Activated naive CD4-positive, alpha-beta T cell treated with anti-CD3 and anti-CD28 coated beads, Interleukin-2, amount 50 U/mL, for 24 hours (primary cell): Measurements from ENCODE around the gene NT5C1A.

Experiments used
- H3K27ac Mint-ChIP-seq: one replicate; pipeline ENCODE4 v1.8.0; 2021; ENCODE audit warnings: mild to moderate bottlenecking, mixed read lengths
- H3K27me3 Mint-ChIP-seq: one replicate; pipeline ENCODE4 v1.8.0; 2021; ENCODE audit warnings: mixed read lengths
- H3K36me3 Mint-ChIP-seq: one replicate; pipeline ENCODE4 v1.8.0; 2021; ENCODE audit warnings: mixed read lengths
- H3K4me1 Mint-ChIP-seq: one replicate; pipeline ENCODE4 v1.8.0; 2021; ENCODE audit warnings: mixed read lengths
- H3K4me3 Mint-ChIP-seq: one replicate; pipeline ENCODE4 v1.8.0; 2021; ENCODE audit warnings: mild to moderate bottlenecking, mixed read lengths
- H3K9me3 Mint-ChIP-seq: one replicate; pipeline ENCODE4 v1.8.0; 2021; ENCODE audit warnings: mixed read lengths

NT5C1A gene

DNA sequence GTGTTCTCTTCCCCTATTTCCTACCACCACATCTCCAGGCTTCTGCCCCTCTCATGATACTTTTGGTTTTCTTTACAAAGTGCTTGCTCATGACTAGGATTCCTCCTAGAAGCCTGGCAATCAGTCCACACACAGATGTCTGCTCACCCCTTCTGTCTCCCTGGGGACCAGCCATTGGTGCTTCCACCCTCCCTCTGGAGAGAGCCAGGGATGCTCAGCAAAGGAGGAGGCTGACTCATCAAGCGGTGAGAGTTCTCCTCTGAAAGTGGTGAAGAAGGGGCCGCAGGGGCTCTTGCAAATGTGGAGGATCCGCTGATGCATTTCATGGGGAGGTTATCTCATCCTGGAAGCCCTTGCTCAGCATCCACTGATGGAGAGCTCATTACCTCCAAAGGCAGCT, 14.5 kb downstream of the NT5C1A start:
- H3K36me3 Mint-ChIP-seq: no peaks in the 10 kb centered on the region
- peaks cover 1% of the 10 kb centered on the region for H3K27me3 Mint-ChIP-seq
- no peak overlapping the region for H3K4me3 Mint-ChIP-seq
- H3K9me3 Mint-ChIP-seq: no peaks in the 10 kb centered on the region
- peaks cover 8% of the 10 kb centered on the region for H3K4me1 Mint-ChIP-seq
- no peak overlapping the region for H3K27ac Mint-ChIP-seq

DNA sequence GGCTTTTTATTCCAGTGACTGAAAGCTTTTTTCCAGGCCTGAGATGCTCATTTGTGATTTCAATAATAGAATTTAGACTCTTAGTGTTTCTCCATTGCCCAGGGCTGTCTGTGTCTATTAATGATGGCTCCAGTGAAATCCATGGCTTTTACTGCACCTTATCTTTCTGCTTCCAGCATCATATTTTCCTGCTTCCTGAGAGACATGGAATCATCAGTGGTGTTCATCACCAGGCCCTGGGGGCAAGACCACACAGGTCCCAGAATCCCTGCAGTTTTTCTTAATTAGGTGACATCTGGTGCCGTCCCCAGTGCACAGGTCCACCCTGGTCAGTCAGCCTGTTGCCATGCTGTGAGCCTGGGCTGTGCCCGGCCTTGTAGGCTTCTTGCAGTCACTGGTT, 15.5 kb downstream of the NT5C1A start:
- Mint-ChIP-seq H3K36me3 (no peaks in the 10 kb centered on the region), H3K9me3 (no peaks in the 10 kb centered on the region), H3K27ac (no peak overlapping the region), H3K4me3 (no peak overlapping the region), H3K4me1 (peaks cover 8% of the 10 kb centered on the region), H3K27me3 (peaks cover 1% of the 10 kb centered on the region)

DNA sequence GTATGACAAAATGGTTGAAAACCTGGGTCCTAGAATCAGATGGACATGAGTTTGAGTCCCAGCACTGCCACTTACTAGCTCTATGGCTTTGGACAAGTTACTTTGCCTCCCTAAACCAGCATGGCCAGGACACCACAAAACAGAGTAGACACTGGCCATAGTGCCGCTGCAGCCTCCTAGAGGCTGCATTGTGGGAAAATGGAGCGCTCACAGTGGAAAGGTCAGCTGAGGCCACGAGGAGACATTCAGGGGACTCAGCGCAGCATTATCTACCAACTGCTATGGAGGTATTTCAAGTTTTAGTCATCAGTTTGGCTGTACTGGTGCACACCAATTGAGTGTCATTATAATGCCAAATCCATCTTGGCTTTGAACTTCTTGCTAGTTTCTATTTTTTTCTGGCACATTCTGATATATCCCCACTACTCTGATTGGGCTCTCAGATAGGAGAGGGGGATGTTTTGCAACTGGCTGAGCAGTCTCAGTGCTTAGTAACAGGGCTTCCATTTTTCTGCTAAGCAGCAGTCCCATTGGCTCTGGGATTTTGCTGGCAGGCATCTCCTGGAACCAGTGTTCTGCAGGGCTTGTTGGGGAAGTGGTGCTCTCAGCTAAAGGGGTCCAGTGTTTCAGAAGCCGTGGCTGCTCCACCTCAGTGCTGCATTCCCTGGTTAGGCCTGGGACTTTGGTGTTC, 16.2 kb downstream of the NT5C1A start:
- peaks cover 8% of the 10 kb centered on the region for H3K4me1 Mint-ChIP-seq
- H3K36me3 Mint-ChIP-seq: no peaks in the 10 kb centered on the region
- H3K4me3 Mint-ChIP-seq: no peak overlapping the region
- no peaks in the 10 kb centered on the region for H3K9me3 Mint-ChIP-seq
- no peak overlapping the region for H3K27ac Mint-ChIP-seq
- peaks cover 1% of the 10 kb centered on the region for H3K27me3 Mint-ChIP-seq

DNA sequence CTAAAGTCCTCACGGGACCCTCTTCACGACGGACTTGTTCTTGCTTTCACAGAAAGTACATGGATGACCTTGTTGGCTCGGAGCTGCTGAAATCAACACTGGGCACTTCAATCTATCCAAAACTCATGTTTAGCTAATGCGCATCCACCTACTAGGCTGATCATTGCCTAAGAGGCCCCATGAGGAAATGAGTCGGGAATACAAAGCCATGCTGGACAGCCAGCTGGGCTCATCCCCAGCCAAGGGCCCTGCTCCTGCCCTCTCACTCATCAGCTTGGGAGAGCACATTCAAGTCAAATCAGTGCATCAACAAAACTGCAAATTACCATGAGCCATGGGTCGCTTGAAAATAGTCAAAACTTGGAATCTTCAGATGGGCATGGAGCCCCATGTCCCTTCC, 17.6 kb downstream of the NT5C1A start:
- Mint-ChIP-seq H3K27ac (no peak overlapping the region), H3K27me3 (peaks cover 1% of the 10 kb centered on the region), H3K4me3 (no peak overlapping the region), H3K36me3 (no peaks in the 10 kb centered on the region), H3K9me3 (no peaks in the 10 kb centered on the region), H3K4me1 (peaks cover 8% of the 10 kb centered on the region)

DNA sequence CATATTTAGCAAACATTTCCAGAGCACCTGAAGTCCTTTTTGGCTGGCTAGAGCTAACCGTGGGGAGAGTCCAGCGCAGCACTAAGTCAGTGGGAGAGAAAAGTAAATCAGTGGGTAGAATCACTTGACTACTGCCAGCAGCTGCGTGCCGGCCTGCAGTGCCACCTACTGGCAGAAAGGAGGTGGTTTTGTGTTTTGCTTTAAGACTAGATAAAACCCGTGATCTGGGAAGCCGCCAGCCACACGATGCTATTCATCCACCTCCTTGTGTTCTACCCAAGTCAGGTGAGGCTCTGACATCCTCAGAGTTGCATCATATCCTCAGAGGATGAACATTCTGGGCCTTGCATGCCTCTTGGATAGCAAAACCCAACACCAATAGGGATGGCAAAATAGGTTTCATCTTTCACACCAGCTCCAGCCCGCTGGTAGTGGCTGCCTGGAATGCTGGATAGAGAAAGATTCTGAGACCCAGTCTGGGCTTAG, 18.3 kb downstream of the NT5C1A start:
- no peak overlapping the region for H3K4me3 Mint-ChIP-seq
- H3K9me3 Mint-ChIP-seq: no peaks in the 10 kb centered on the region
- H3K27ac Mint-ChIP-seq: no peak overlapping the region
- H3K27me3 Mint-ChIP-seq: peaks cover 1% of the 10 kb centered on the region
- H3K4me1 Mint-ChIP-seq: peaks cover 8% of the 10 kb centered on the region
- no peaks in the 10 kb centered on the region for H3K36me3 Mint-ChIP-seq

DNA sequence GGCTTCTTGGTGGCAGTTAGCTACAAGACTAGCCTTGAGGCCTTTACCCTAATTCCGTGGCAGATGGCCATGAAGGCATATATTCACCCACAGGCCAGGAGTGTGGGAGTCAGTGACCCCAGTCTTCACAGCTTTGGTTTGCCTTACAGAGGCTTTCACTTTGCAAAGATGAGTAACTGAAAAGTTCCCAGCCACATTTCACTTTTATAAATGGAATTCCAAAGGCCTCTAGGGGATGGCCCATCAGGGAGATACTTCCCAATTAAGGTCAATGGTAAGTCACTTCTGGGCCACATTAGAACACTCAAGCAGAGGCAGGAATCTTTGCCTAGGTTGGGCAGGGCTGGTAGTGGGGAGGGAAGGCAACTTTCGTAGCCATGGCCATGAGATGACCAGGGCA, 19.4 kb downstream of the NT5C1A start:
- Mint-ChIP-seq H3K4me3 (no peak overlapping the region), H3K36me3 (no peaks in the 10 kb centered on the region), H3K27ac (no peak overlapping the region), H3K4me1 (peaks cover 4% of the 10 kb centered on the region), H3K27me3 (no peaks in the 10 kb centered on the region), H3K9me3 (no peaks in the 10 kb centered on the region)

DNA sequence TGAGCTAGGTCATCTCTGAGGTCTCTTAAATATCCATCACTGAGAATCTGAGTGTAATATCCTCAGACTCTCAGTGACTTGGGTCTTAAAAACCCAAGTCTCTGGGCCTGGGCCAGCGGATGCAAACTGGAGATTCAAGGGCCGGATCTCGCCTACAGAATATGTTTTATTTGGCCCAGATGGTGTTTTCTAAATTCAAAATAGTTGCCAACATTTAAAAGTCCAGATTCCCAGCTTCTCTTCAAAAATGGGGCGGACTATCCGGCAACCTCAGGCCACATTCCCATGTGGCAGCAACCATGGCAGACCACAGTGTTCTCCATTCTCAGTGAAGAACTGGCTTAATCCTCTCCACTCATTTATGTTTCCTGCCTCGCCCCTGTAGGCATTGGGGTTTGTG, 19.8 kb downstream of the NT5C1A start:
- H3K36me3 Mint-ChIP-seq: no peaks in the 10 kb centered on the region
- no peaks in the 10 kb centered on the region for H3K27me3 Mint-ChIP-seq
- H3K4me3 Mint-ChIP-seq: no peak overlapping the region
- no peaks in the 10 kb centered on the region for H3K9me3 Mint-ChIP-seq
- H3K27ac Mint-ChIP-seq: no peak overlapping the region
- H3K4me1 Mint-ChIP-seq: peaks cover 4% of the 10 kb centered on the region

DNA sequence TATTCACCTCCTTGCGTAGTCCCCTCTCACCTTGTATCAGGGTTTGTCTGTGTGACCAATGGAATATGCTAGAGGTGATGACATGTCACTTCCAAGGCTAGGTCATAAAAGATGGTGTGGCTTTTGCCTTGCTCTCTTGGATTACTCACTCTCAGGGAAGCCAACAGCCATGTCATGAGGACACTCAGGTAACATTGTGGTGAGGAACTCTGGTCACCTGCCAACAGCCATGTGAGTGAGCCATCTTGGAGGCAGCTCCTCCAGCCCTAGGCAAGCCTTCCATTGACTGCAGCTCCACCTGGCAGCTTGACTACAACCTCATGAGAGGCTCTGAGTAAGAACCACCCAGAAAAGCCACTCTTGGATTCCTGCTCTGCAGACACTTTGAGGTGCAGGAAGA, 21.5 kb downstream of the NT5C1A start:
- Mint-ChIP-seq H3K9me3 (no peaks in the 10 kb centered on the region), H3K36me3 (no peaks in the 10 kb centered on the region), H3K27me3 (no peaks in the 10 kb centered on the region), H3K27ac (no peak overlapping the region), H3K4me3 (no peak overlapping the region), H3K4me1 (peaks cover 4% of the 10 kb centered on the region)

DNA sequence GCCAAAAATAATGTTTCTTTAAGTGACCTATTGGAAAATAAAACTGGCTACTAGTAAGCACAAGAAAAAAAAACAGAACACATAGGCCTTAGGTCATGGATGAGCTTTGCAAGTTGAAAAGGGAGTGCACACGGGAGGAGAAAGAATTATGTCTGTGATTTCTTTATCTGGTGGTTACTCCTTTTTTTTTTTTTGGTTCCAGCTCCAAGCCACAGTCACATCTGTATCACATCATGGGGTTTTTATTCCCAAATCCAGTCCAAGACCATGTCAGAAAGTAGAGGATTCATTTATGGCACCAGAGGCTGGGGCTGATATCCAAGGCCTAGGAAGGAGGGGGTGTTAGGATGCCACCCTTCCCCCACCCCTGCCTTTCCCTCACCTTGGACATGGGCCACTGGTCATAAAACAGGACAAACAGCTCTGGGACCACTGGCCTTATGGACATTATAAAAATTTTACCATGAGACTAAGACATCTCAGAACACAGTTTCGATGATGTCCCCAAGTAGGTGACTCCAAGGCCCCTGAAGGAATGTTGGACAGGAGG, 22.2 kb downstream of the NT5C1A start:
- H3K9me3 Mint-ChIP-seq: no peaks in the 10 kb centered on the region
- H3K4me3 Mint-ChIP-seq: no peak overlapping the region
- no peaks in the 10 kb centered on the region for H3K27me3 Mint-ChIP-seq
- no peak overlapping the region for H3K27ac Mint-ChIP-seq
- no peaks in the 10 kb centered on the region for H3K36me3 Mint-ChIP-seq
- H3K4me1 Mint-ChIP-seq: peaks cover 4% of the 10 kb centered on the region

DNA sequence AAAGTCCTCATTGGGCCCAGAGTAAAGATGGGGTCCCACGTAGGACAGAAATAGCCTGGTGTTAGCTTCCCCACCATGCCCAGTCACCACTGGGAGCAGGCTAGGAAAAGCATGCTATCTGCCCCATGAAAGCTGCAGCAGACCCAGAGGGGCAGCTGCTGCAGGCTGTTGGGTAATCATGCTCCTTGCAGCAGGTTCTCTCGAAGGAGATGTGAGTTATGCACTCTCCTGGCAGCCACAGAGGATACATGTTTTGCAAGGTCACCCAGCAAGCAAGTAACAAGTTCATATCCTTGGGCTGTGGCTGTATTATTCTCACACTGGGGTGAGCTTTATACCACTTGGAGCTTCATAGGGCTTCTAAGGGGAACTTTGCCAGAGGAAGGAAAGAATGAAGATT, 23.4 kb downstream of the NT5C1A start:
- Mint-ChIP-seq H3K9me3 (no peaks in the 10 kb centered on the region), H3K27me3 (no peaks in the 10 kb centered on the region), H3K4me1 (peaks cover 3% of the 10 kb centered on the region), H3K27ac (no peak overlapping the region), H3K4me3 (no peak overlapping the region), H3K36me3 (no peaks in the 10 kb centered on the region)

DNA sequence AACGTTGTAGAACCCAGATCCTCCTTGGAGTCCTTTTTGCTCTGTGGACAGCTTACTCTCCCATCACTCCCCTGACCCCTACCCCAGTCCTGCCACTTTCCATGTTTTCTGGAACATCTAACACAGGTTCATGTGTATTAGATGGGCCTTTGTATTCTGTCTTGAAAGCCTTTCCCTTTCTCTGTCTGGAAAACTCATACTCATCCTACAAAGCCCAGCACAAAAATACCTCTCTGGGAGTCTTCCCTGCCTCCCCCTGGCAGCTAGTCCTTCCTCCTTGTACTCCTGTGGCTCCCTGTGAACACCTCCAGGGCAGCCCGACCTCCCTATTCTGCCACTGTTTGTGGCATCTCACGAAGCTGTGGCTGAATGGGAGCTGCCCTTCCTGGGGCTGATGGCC, 24.7 kb downstream of the NT5C1A start:
- Mint-ChIP-seq H3K27ac (no peak overlapping the region), H3K36me3 (no peaks in the 10 kb centered on the region), H3K4me3 (no peak overlapping the region), H3K4me1 (no peaks in the 10 kb centered on the region), H3K27me3 (no peaks in the 10 kb centered on the region), H3K9me3 (no peaks in the 10 kb centered on the region)

DNA sequence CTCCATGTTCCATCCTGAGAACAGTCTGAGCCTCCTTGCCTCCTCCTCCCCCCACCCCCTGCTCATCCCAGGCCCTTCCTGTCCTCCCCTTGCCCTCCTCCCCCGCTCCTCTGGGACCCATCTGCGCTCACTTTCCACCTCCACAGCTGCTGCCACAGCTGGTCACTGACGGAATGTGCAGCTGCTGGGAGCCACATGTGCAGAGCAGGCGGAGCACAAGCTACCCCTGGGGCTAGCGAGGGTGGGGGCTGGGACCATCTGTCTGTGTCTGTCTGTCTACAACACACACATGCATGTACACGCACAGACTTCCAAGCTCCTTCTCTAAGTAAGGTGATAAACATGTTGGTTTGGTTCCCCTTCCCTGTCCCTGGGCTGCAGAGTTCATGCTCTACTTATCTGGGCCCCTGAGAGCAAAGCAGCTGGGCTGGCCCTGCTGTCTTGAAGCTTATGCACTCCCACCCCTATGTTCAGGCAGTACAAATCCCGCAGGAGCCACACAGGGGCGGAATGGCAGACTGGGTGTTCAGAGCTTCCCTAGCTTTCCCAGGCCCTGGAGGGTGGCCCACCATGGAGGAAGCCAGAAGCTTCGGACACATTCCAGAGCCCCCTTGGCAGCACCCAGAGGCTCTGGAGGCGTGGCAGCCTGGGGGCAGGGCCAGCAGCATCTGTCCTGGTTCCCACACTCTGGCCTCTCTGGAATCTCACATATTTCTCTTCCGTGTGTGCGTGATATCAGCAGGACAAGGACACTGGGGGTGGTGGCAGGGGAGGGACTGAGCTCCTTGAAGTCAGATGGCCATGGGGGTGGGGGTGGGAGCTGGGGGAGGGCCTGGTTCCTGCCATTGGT, 25.4 kb downstream of the NT5C1A start:
- Mint-ChIP-seq H3K27ac (no peak overlapping the region), H3K4me3 (no peak overlapping the region), H3K9me3 (no peaks in the 10 kb centered on the region), H3K4me1 (no peaks in the 10 kb centered on the region), H3K36me3 (no peaks in the 10 kb centered on the region), H3K27me3 (no peaks in the 10 kb centered on the region)

DNA sequence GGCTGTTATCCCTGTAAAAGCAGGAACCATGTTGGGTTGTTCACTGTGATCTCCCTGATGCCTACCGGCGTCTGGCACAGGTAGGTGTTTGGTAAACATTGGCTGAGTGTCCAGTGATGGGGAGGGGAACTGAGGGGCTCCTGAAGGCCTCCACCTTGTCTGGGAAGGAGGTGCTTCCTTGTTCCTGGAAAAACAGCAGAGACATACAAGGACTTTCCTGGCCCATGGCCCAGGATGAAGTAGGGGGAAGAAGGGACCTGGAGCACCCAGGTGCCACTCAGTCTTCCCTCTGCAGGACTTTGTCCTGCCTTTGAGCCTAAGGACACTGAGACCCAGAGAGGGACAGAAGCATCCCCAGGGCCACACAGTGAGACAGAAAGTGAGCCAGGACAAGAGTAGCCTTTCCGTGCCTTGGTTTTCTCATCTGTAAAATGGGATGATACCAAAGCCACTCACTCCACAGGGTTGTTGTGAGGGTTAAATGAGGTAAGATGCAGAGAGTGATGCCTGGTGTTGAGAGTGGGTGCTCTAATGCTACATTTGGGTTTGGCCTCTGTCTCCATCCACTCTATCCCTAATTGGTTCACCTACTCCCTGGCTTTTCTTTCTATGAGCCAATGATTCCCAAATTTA, 26.4 kb downstream of the NT5C1A start:
- Mint-ChIP-seq H3K4me1 (no peaks in the 10 kb centered on the region), H3K4me3 (no peak overlapping the region), H3K27ac (no peak overlapping the region), H3K27me3 (no peaks in the 10 kb centered on the region), H3K9me3 (no peaks in the 10 kb centered on the region), H3K36me3 (no peaks in the 10 kb centered on the region)

DNA sequence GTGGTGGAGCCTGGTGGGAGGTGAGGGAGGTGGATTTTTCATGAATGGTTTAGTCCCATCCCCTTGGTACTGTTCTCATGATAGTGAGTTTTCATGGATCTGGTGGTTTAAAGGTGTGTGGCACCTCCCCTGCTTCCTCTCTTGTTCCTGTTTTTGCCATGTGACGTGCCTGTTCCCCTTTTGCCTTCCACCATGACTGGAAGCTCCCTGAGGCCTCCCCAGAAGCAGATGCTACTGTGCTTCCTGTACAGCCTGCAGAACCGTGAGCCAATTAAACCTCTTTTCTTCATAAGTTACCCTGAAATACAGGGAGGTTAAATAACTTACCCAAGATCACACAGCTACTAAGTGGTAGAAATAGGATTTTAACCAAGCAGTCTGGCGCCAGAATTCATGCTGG, 28.2 kb downstream of the NT5C1A start:
- Mint-ChIP-seq H3K9me3 (no peaks in the 10 kb centered on the region), H3K4me1 (no peaks in the 10 kb centered on the region), H3K27ac (no peak overlapping the region), H3K27me3 (no peaks in the 10 kb centered on the region), H3K4me3 (no peak overlapping the region), H3K36me3 (no peaks in the 10 kb centered on the region)

DNA sequence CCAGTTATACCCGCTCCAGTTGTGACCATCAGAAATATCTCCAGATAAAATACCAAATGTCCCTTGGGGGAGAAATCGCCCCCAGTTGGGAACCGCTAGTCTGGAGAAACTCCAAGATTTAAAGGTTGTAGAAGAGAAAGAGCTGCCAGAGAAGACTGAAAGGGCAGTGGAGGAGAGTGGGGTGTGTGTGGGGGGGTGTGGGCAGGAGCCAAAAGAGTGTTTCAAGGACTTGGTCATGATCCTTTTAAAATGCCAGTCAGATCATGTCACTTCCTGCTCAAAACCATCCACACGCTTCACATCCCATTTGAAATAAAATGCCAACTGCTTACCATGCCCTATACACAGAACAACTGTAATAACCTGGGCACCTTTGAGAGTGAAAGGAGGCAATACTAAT, 29.1 kb downstream of the NT5C1A start:
- Mint-ChIP-seq H3K27ac (no peak overlapping the region), H3K27me3 (no peaks in the 10 kb centered on the region), H3K4me3 (no peak overlapping the region), H3K36me3 (no peaks in the 10 kb centered on the region), H3K4me1 (no peaks in the 10 kb centered on the region), H3K9me3 (no peaks in the 10 kb centered on the region)

DNA sequence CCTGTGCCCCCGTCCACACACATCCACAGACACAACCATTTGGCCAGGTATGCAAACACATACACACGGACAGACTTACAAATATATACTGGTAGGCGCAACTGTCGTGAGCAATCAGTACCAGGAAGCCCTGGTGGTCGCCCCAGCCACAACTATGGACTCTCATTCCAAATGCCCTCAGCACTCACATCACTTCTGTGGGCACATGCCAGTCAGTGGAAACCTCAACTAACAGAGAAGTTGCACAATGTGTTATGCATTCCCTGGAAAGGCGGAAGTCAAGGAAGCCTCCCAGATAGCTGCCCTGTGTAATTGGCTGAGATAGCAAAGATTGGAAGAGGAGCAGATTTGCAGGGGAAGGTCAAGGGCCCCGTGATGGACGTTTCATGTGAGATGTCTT, 31.0 kb downstream of the NT5C1A start:
- H3K4me3 Mint-ChIP-seq: no peak overlapping the region

More for the DNA sequence above, 31.0 kb downstream of the NT5C1A start:
- Mint-ChIP-seq H3K27ac (no peak overlapping the region), H3K36me3 (no peaks in the 10 kb centered on the region), H3K4me1 (no peaks in the 10 kb centered on the region), H3K9me3 (no peaks in the 10 kb centered on the region), H3K27me3 (peaks cover 7% of the 10 kb centered on the region)
